Neuronal stem cell (in vitro differentiated cells): ENCODE results near the gene VRK1.

Experiments
- DNase-seq: peaks from one replicate; pipeline ENCODE4 v3.0.0-alpha.2; 2013; ENCODE audit warnings: low spot score
- H2AFZ ChIP-seq: one replicate; pipeline ENCODE4 v1.6.1; 2013; ENCODE audit warnings: mild to moderate bottlenecking, low read length, inconsistent platforms
- H2AK5ac ChIP-seq: 2 replicates; pipeline ENCODE4 v1.6.1; 2013; ENCODE audit warnings: low read depth, mild to moderate bottlenecking, inconsistent platforms, low read length, moderate library complexity, mixed read lengths
- H2BK120ac ChIP-seq: 2 replicates; pipeline ENCODE4 v1.6.1; 2013; ENCODE audit warnings: low read depth, mild to moderate bottlenecking, inconsistent platforms, low read length, moderate library complexity, mixed read lengths
- H2BK12ac ChIP-seq: one replicate; pipeline ENCODE4 v1.6.1; 2013; ENCODE audit warnings: low read length, inconsistent platforms
- H2BK15ac ChIP-seq: 2 replicates; pipeline ENCODE4 v1.6.1; 2013; ENCODE audit warnings: mild to moderate bottlenecking, low read length, inconsistent platforms, mixed read lengths
- H2BK5ac ChIP-seq: one replicate; pipeline ENCODE4 v1.6.1; 2013; ENCODE audit warnings: inconsistent platforms, mild to moderate bottlenecking, low read length, moderate library complexity
- H3K14ac ChIP-seq: one replicate; pipeline ENCODE4 v1.6.1; 2013; ENCODE audit warnings: low read length, inconsistent platforms
- H3K18ac ChIP-seq: 2 replicates; pipeline ENCODE4 v1.6.1; 2013; ENCODE audit warnings: low read length, inconsistent platforms
- H3K23ac ChIP-seq: 2 replicates; pipeline ENCODE4 v1.6.1; 2013; ENCODE audit warnings: low read depth, mild to moderate bottlenecking, mixed read lengths, low read length, inconsistent platforms; ENCODE audit not compliant: poor library complexity
- H3K27ac ChIP-seq: replicated peaks from 3 replicates; pipeline ENCODE4 v1.5.1; 2013; ENCODE audit warnings: low read length, inconsistent platforms
- H3K27me3 ChIP-seq, 3 experiments: 2 replicates each; pipeline ENCODE4 v1.6.1; 2013; ENCODE audit warnings: low read length in 3 of 3, mild to moderate bottlenecking in 2 of 3, inconsistent platforms in 1 of 3, low read depth in 1 of 3, mixed read lengths in 1 of 3, moderate library complexity in 1 of 3; ENCODE audit not compliant: control insufficient read depth in 3 of 3, insufficient read depth in 3 of 3
- H3K36me3 ChIP-seq, 2 donors: replicated peaks in 1 of 2; 2 replicates each; pipeline ENCODE4 v1.6.1; 2013; ENCODE audit warnings: low read length in 2 of 2; ENCODE audit not compliant: control insufficient read depth in 2 of 2, insufficient read depth in 2 of 2
- H3K4ac ChIP-seq: 2 replicates; pipeline ENCODE4 v1.6.1; 2013; ENCODE audit warnings: inconsistent platforms, mild to moderate bottlenecking, low read length, moderate library complexity
- H3K4me1 ChIP-seq, 2 donors: 1 replicate in 1 of 2; 2 replicates in 1 of 2; pipeline ENCODE4 v1.6.1; 2013; ENCODE audit warnings: low read length in 2 of 2, low read depth in 1 of 2; ENCODE audit not compliant: control insufficient read depth in 2 of 2, insufficient read depth in 1 of 2
- H3K4me2 ChIP-seq: one replicate; pipeline ENCODE4 v1.6.1; 2013; ENCODE audit warnings: mild to moderate bottlenecking, low read length, inconsistent platforms; ENCODE audit not compliant: insufficient read depth, poor library complexity, severe bottlenecking
- H3K4me3 ChIP-seq, 2 donors: 2 replicates each; pipeline ENCODE4 v1.5.1; 2013; ENCODE audit warnings: low read length in 2 of 2, mild to moderate bottlenecking in 2 of 2, inconsistent platforms in 1 of 2, moderate library complexity in 1 of 2
- H3K79me1 ChIP-seq: one replicate; pipeline ENCODE4 v1.6.1; 2013; ENCODE audit warnings: low read depth, mild to moderate bottlenecking, inconsistent platforms, low read length, moderate library complexity
- H3K9ac ChIP-seq: one replicate; pipeline ENCODE4 v1.6.1; 2013; ENCODE audit warnings: mild to moderate bottlenecking, low read depth, low read length, inconsistent platforms; ENCODE audit not compliant: poor library complexity
- H3K9me3 ChIP-seq, 2 donors: replicated peaks in 1 of 2; 2 replicates each; pipeline versions ENCODE3 to v1.6.1; 2013; ENCODE audit warnings: low read length in 2 of 2, mild to moderate bottlenecking in 2 of 2, inconsistent platforms in 1 of 2, low read depth in 1 of 2, mixed read lengths in 1 of 2, moderate library complexity in 1 of 2; ENCODE audit not compliant: control insufficient read depth in 2 of 2, insufficient read depth in 1 of 2
- H4K8ac ChIP-seq: one replicate; pipeline ENCODE4 v1.6.1; 2013; ENCODE audit warnings: low read depth, mild to moderate bottlenecking, inconsistent platforms, low read length, moderate library complexity
- H4K91ac ChIP-seq: one replicate; pipeline ENCODE4 v1.6.1; 2013; ENCODE audit warnings: low read length, low read depth, mild to moderate bottlenecking, inconsistent platforms; ENCODE audit not compliant: poor library complexity
- WGBS, 2 donors: extraction: QIAGEN DNeasy Blood & Tissue Kit; methylation state at CpG; one replicate each; pipeline ENCODE4 v1.1.7; 2013; ENCODE audit warnings: missing lambda C conversion rate in 2 of 2, mixed read lengths in 1 of 2; ENCODE audit not compliant: insufficient read length in 2 of 2, insufficient replicate concordance in 1 of 2; ENCODE audit errors: extremely low coverage in 2 of 2; 5-methylcytosine and 5-hydroxymethylcytosine counted together

Gene VRK1

DNA sequence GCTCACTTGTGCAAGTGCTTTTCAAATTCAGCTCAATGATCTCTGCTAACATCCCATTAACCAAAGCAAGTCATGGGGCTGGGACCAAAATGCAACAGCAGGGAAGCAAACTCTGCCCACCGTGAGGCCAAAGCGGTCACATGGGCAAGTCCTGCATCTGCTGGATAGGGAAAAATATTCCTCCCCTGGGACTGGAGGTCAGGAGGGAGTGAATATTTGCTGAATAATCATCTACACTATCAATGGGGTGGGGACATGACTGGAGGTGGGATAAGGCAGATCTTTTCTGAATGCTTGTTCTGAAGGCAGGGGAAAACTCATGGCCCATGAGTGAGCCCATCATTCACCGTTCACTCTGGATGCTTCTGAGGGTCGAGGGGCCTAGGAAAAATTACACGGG is 45.1 kb upstream of the VRK1 start:
- H3K9ac ChIP-seq: no peak overlapping the region
- H3K27ac ChIP-seq: no peak overlapping the region
- no CpG with 5 or more reads among the region's 5 CpGs for WGBS, 2 donors
- peaks cover 16 to 17% of the 10 kb centered on the region in 2 donors for H3K4me1 ChIP-seq
- H2BK120ac ChIP-seq: no peak overlapping the region
- DNase-seq: no peak
- no peak overlapping the region for H4K8ac ChIP-seq
- no peak overlapping the region for H2AK5ac ChIP-seq
- H2AFZ ChIP-seq: no peak overlapping the region
- H3K4me2 ChIP-seq: no peak overlapping the region
- H3K36me3 ChIP-seq: no peaks in the 10 kb centered on the region
- H3K27me3 ChIP-seq: peaks cover 0 to 6% (median 0%) of the 10 kb centered on the region in 3 experiments
- no peak overlapping the region for H4K91ac ChIP-seq
- H2BK15ac ChIP-seq: no peak overlapping the region
- no peak overlapping the region for H3K14ac ChIP-seq
- H2BK12ac ChIP-seq: no peak overlapping the region
- no peaks in the 10 kb centered on the region for H3K79me1 ChIP-seq
- no peak overlapping the region for H2BK5ac ChIP-seq
- no peak overlapping the region for H3K23ac ChIP-seq
- H3K4ac ChIP-seq: no peak overlapping the region
- no peak overlapping the region for H3K18ac ChIP-seq
- H3K4me3 ChIP-seq: no peak overlapping the region
- H3K9me3 ChIP-seq: no peaks in the 10 kb centered on the region

GRCh38 chr14:96752594-96752993 is 44.6 kb upstream of the VRK1 start:
- Histone ChIP-seq H3K18ac (no peak overlapping the region), H2BK120ac (no peak overlapping the region), H4K91ac (no peak overlapping the region), H2BK12ac (no peak overlapping the region), H3K27ac (no peak overlapping the region), H3K4me1 (peaks cover 16 to 17% of the 10 kb centered on the region in 2 donors), H2AK5ac (no peak overlapping the region), H2BK15ac (no peak overlapping the region), H3K27me3 (peaks cover 0 to 6% (median 0%) of the 10 kb centered on the region in 3 experiments), H3K4me3 (no peak overlapping the region), H3K4ac (no peak overlapping the region), H3K9me3 (no peaks in the 10 kb centered on the region), H3K23ac (no peak overlapping the region), H3K14ac (no peak overlapping the region), H3K4me2 (no peak overlapping the region), H3K79me1 (no peaks in the 10 kb centered on the region), H3K36me3 (no peaks in the 10 kb centered on the region), H4K8ac (no peak overlapping the region), H2AFZ (no peak overlapping the region), H3K9ac (no peak overlapping the region), H2BK5ac (no peak overlapping the region)
- no peak for DNase-seq
- WGBS, 2 donors: no CpG with 5 or more reads among the region's 3 CpGs

GRCh38 chr14:96754162-96754844 is 42.9 kb upstream of the VRK1 start:
- Histone ChIP-seq H3K9me3 (no peaks in the 10 kb centered on the region), H3K4me1 (peaks cover 16 to 17% of the 10 kb centered on the region in 2 donors), H2AFZ (peak overlapping the region; percentile 66), H3K4me2 (no peak overlapping the region), H4K8ac (no peak overlapping the region), H4K91ac (no peak overlapping the region), H3K27ac (peak overlapping the region; percentile 71), H3K79me1 (no peaks in the 10 kb centered on the region), H3K9ac (no peak overlapping the region), H3K23ac (no peak overlapping the region), H2BK12ac (no peak overlapping the region), H2BK15ac (peak overlapping the region; percentile 12), H2BK120ac (no peak overlapping the region), H3K4me3 (no peak overlapping the region), H3K14ac (no peak overlapping the region), H2BK5ac (no peak overlapping the region), H3K36me3 (no peaks in the 10 kb centered on the region), H3K4ac (no peak overlapping the region), H3K18ac (peak overlapping the region; percentile 50), H3K27me3 (peaks cover 0 to 6% (median 0%) of the 10 kb centered on the region in 3 experiments), H2AK5ac (peak overlapping the region; percentile 46)
- DNase-seq: no peak
- WGBS, 2 donors: no CpG with 5 or more reads among the region's 8 CpGs

GRCh38 chr14:96754845-96755184 is 42.4 kb upstream of the VRK1 start:
- H3K9me3 ChIP-seq: no peaks in the 10 kb centered on the region
- no peak overlapping the region for H3K14ac ChIP-seq
- H2BK12ac ChIP-seq: no peak overlapping the region
- no peak overlapping the region for H3K23ac ChIP-seq
- H3K27me3 ChIP-seq: peaks cover 0 to 6% (median 0%) of the 10 kb centered on the region in 3 experiments
- peak overlapping the region; percentile 88 for H2AK5ac ChIP-seq
- peak overlapping the region; percentile 50 for H3K18ac ChIP-seq
- no peaks in the 10 kb centered on the region for H3K79me1 ChIP-seq
- H3K9ac ChIP-seq: no peak overlapping the region
- DNase-seq: peak; percentile 37
- H3K4me2 ChIP-seq: no peak overlapping the region
- H2BK120ac ChIP-seq: peak overlapping the region; percentile 58
- H3K4me1 ChIP-seq: peaks cover 16 to 17% of the 10 kb centered on the region in 2 donors
- H3K27ac ChIP-seq: peak overlapping the region; percentile 71
- H4K8ac ChIP-seq: no peak overlapping the region
- peak overlapping the region; percentile 12 for H2BK15ac ChIP-seq
- no peak overlapping the region for H3K4me3 ChIP-seq
- no peak overlapping the region for H2BK5ac ChIP-seq
- no peaks in the 10 kb centered on the region for H3K36me3 ChIP-seq
- WGBS, 2 donors: no CpG with 5 or more reads among the region's 6 CpGs
- H2AFZ ChIP-seq: peak overlapping the region; percentile 66
- no peak overlapping the region for H3K4ac ChIP-seq
- H4K91ac ChIP-seq: no peak overlapping the region
